ENCODE results near the gene BCCIP. TPM values are rescaled to one million over a fixed set of nuclear protein-coding genes. Genes with fewer than 3 reads are reported as not detected.

Gene BCCIP
- total and polyA plus RNA-seq, 2 donors (not counting 1 experiment from before 2014, with no cell fraction given) = 10.5 to 40.7 TPM

DNA sequence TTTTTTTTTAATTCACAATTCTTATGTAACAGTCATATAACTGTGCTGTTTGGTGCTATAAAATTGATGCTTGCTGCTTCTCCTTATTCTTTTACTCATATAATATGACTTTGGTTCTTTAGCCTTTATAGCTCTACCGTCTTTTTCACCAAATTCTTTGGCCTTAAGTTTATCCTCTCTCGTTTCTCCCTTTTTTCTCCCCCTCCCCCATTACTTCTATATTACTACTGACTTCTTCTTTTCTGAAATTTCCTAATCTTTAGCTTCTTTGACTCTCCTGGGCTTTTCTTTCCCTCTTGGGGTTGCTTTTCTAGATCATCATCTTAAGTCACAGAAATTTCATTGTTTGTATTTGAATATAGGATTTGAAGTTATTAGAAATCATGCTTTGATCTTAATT, 3.8 kb downstream of the BCCIP start:
- no peaks in the 10 kb centered on the region for H3K9me3 ChIP-seq (ENCODE audit: control extremely low read depth in 1 of 3, control insufficient read depth in 2 of 3, insufficient read depth in 1 of 3, low read length in 2 of 3)
- H3K79me2 ChIP-seq (ENCODE audit: control insufficient read depth, insufficient read depth, low read length) = peaks cover 50% of the 10 kb centered on the region
- Mint-ChIP-seq H3K27ac (no peak overlapping the region), H3K4me3 (no peak overlapping the region), H3K9me3 (ENCODE audit: insufficient read depth) (no peaks in the 10 kb centered on the region), H3K4me1 (peaks cover 14% of the 10 kb centered on the region), H3K27me3 (no peaks in the 10 kb centered on the region)
- H3K4me2 ChIP-seq (replicated peaks; ENCODE audit: low read depth, low read length, poor library complexity, severe bottlenecking) = no peak overlapping the region
- ChIA-PET POLR2A (no interaction called here), CTCF (interaction anchor here (0.9 kb wide), 1 partner anchor 30 kb away, joined by 3 read pairs; no protein-coding TSS in a partner anchor)
- H2AFZ ChIP-seq (ENCODE audit: insufficient read depth, low read depth, low read length, poor library complexity, severe bottlenecking) = no peak overlapping the region
- WGBS (ENCODE audit: insufficient coverage) = 94% methylated on average over 2 of the region's 2 CpGs
- H3K27ac ChIP-seq (ENCODE audit: low read length in 2 of 2) = no peak overlapping the region
- intact Hi-C loops (cut with micrococcal nuclease) = no loop called here
- no peaks in the 10 kb centered on the region for H3K27me3 ChIP-seq (replicated peaks in 1 of 4; ENCODE audit: control extremely low read depth in 1 of 4, control insufficient read depth in 3 of 4, insufficient read depth in 4 of 4, low read length in 3 of 4)
- H3K4me3 ChIP-seq (ENCODE audit: control extremely low read depth in 1 of 5, extremely low read depth in 1 of 5, insufficient read depth in 1 of 5, low read depth in 2 of 5, low read length in 4 of 5) = no peak overlapping the region
- DNase-seq = no peak
- H3K4me1 ChIP-seq (ENCODE audit: control insufficient read depth in 2 of 2, insufficient read depth in 2 of 2, low read length in 2 of 2) = peaks cover 15 to 22% of the 10 kb centered on the region in 2 donors
- no peak overlapping the region for H3K9ac ChIP-seq (ENCODE audit: low read length)
- no peak for TF ChIP-seq EZH2 (IDR thresholded peaks at IDR 0.05; ENCODE audit: borderline replicate concordance, insufficient read depth, low read depth, low read length, poor library complexity, severe bottlenecking)
- TF ChIP-seq, protein P1, sequence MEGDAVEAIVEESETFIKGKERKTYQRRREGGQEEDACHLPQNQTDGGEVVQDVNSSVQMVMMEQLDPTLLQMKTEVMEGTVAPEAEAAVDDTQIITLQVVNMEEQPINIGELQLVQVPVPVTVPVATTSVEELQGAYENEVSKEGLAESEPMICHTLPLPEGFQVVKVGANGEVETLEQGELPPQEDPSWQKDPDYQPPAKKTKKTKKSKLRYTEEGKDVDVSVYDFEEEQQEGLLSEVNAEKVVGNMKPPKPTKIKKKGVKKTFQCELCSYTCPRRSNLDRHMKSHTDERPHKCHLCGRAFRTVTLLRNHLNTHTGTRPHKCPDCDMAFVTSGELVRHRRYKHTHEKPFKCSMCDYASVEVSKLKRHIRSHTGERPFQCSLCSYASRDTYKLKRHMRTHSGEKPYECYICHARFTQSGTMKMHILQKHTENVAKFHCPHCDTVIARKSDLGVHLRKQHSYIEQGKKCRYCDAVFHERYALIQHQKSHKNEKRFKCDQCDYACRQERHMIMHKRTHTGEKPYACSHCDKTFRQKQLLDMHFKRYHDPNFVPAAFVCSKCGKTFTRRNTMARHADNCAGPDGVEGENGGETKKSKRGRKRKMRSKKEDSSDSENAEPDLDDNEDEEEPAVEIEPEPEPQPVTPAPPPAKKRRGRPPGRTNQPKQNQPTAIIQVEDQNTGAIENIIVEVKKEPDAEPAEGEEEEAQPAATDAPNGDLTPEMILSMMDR (IDR thresholded peaks at IDR 0.05) = no peak
- peaks cover 21% of the 10 kb centered on the region for H4K20me1 ChIP-seq (ENCODE audit: control insufficient read depth, insufficient read depth, low read length, poor library complexity, severe bottlenecking)
- peaks cover 1 to 53% of the 10 kb centered on the region in 2 experiments for H3K36me3 ChIP-seq (replicated peaks in 1 of 2; ENCODE audit: control extremely low read depth in 1 of 2, control insufficient read depth in 1 of 2, extremely low read depth in 1 of 2, insufficient read depth in 2 of 2, low read length in 1 of 2)
- no peak for ATAC-seq (ENCODE audit: low read depth)

DNA sequence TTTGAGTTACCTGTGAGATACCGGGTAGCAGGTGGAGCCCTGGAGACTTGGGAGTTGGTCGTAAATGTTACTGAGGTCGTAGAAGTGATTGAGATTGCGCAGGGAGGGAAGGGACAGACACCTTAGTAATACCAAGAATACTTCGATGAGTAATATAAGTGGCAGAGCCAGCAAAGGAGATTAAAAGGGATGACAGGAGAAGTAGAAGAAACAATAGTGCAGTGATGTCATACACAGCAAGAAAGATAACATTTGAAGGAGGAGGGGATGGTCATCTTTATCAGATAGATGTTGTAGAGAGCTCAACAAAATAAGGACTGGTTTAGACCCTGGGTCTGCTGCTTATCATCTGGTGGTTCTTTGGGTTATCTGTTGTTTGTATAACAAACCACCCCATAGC, 5.0 kb downstream of the BCCIP start:
- intact Hi-C loops (cut with micrococcal nuclease) = no loop called here
- Histone ChIP-seq H4K20me1 (ENCODE audit: control insufficient read depth, insufficient read depth, low read length, poor library complexity, severe bottlenecking) (peaks cover 21% of the 10 kb centered on the region), H2AFZ (ENCODE audit: insufficient read depth, low read depth, low read length, poor library complexity, severe bottlenecking) (no peak overlapping the region), H3K36me3 (replicated peaks in 1 of 2; ENCODE audit: control extremely low read depth in 1 of 2, control insufficient read depth in 1 of 2, extremely low read depth in 1 of 2, insufficient read depth in 2 of 2, low read length in 1 of 2) (peaks cover 3 to 65% of the 10 kb centered on the region in 2 experiments), H3K4me1 (ENCODE audit: control insufficient read depth in 2 of 2, insufficient read depth in 2 of 2, low read length in 2 of 2) (peaks cover 14 to 17% of the 10 kb centered on the region in 2 donors), H3K4me2 (replicated peaks; ENCODE audit: low read depth, low read length, poor library complexity, severe bottlenecking) (no peak overlapping the region), H3K4me3 (ENCODE audit: control extremely low read depth in 1 of 5, extremely low read depth in 1 of 5, insufficient read depth in 1 of 5, low read depth in 2 of 5, low read length in 4 of 5) (no peak overlapping the region), H3K27ac (ENCODE audit: low read length in 2 of 2) (no peak overlapping the region), H3K27me3 (replicated peaks in 1 of 4; ENCODE audit: control extremely low read depth in 1 of 4, control insufficient read depth in 3 of 4, insufficient read depth in 4 of 4, low read length in 3 of 4) (no peaks in the 10 kb centered on the region), H3K79me2 (ENCODE audit: control insufficient read depth, insufficient read depth, low read length) (peaks cover 41% of the 10 kb centered on the region), H3K9ac (ENCODE audit: low read length) (no peak overlapping the region), H3K9me3 (ENCODE audit: control extremely low read depth in 1 of 3, control insufficient read depth in 2 of 3, insufficient read depth in 1 of 3, low read length in 2 of 3) (no peaks in the 10 kb centered on the region)
- Mint-ChIP-seq H3K9me3 (ENCODE audit: insufficient read depth) (no peaks in the 10 kb centered on the region), H3K4me1 (peaks cover 14% of the 10 kb centered on the region), H3K4me3 (no peak overlapping the region), H3K27me3 (no peaks in the 10 kb centered on the region), H3K27ac (no peak overlapping the region)
- WGBS (ENCODE audit: insufficient coverage) = 77% methylated on average over 5 of the region's 5 CpGs
- ChIA-PET POLR2A (no interaction called here), CTCF (no interaction called here)
- ATAC-seq (ENCODE audit: low read depth) = no peak
- no peak for TF ChIP-seq EZH2 (IDR thresholded peaks at IDR 0.05; ENCODE audit: borderline replicate concordance, insufficient read depth, low read depth, low read length, poor library complexity, severe bottlenecking)
- TF ChIP-seq, protein P1 (IDR thresholded peaks at IDR 0.05) = no peak
- no peak for DNase-seq

All from B cell (primary cell).